DMS153 (cell line): Measurements from ENCODE around the gene ASIP.
"Not testable (repeated sequence)": the region's sequence is repeated elsewhere in the genome, so short reads cannot be mapped to it uniquely, and the experiment has no call there.

Experiments used
- DNase-seq: peaks from one replicate; lab custom pipeline; 2025; lab: John Stamatoyannopoulos, UW

ASIP gene

GRCh38 chr20:34242879-34243278 lies 1.7 kb downstream of the ASIP start:
- no peak for DNase-seq

DNA sequence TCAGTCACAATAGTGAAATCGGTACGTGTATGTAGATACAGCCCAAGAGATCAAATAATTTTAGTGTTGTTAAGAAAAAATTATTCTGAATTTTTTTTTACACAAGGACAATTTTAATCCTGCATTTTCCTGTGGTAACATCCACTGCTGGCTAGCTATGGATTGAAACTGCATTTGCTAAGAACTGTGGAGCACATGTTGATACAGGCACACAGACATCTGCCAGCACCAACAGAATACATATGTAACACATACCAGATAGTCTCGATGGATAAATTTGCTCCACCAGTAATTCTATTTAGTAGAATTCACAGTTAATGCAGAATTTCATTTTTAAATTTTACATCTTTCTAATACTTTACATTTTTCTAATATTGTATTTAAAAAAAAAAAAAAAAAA lies 2.2 kb downstream of the ASIP start:
- DNase-seq: no peak

DNA sequence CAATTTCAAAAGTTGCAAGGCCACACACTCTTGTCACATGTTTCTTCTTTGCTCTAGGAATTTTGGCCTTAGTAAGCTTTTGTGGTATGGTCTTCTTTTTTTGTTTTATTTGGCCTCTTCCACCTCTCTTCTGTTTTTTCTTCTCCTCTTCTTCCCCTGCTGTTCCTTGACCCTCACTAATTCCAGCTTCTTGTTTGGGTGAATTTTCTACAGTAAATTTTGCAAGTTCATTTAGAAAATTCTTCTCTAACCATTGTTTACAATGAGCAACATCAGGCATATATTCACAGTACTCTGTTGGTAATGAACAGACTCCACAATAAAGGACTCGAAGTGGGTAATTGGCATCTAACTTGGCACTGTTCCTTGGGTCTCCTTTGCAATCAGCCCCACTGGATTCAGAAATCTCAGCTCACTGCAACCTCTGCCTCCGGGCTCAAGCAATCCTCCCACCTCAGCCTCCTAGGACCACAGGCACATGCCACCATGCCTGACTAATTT lies 5.0 kb downstream of the ASIP start:
- no peak for DNase-seq

GRCh38 chr20:34249291-34249690 lies 8.1 kb downstream of the ASIP start:
- DNase-seq: no peak

GRCh38 chr20:34250005-34250404 lies 8.8 kb downstream of the ASIP start:
- no peak for DNase-seq

DNA sequence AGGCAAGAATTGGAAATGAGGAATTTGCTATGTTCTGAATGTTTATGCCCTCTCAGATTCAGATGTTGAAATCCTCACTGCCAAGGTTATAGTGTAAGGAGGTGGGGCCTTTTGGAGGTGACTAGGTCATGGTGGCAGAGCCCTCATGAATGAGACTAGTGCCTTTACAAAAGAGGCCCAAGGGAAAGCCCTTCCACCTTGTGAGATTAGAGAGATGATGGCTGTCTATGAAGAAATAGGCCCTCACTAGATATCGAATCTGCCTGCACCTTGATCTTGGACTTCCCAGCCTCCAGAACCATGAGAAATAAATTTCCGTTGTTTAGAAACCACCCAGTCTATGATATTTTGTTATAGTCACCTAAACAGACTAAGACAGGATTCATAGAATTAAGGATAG lies 10.4 kb downstream of the ASIP start:
- no peak for DNase-seq

DNA sequence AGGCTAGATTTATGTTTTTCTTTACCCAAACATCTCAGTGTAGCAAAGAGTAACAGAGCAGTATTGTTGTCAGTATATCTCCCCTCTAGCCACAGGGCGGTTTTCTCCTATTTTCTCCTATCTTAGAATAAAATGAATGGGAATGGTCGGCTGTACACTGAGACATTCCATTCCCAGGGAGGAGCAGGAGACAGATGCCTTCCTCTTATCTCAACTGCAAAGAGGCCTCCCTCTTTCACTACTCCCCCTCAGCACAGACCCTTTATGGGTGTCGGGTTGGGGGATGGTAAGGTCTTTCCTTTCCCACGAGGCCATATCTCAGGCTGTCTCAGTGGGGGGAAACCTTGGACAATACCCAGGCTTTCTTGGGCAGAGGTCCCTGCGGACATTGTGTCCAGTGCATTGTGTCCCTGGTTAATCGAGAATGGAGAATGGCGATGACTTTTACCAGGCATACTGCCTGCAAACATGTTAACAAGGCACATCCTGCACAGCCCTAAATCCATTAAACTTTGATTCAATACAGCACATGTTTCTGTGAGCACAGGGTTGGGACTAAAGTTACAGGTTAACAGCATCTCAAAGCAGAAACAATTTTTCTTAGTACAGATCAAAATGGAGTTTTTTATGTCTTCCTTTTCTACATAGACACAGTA lies 11.3 kb downstream of the ASIP start:
- DNase-seq: not testable (repeated sequence)

DNA sequence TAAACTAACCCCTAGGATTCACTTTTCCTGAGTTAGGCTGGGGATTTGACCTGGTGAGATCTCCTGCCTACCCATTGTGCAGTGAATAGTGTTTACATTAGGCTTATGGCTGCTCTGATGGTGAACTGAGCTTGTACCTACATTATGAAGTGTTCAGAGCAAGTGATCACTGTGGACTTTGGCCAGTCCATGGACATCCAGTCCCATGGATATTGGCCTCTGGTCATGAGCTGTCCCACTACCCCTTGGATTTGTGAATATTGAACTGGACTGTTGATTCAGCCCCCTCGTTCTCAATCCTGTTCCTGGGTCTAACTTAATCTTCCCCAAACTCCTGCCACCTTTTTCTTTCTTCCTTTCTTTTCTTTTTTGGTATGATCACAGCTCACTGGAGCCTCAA lies 13.8 kb downstream of the ASIP start:
- no peak for DNase-seq

GRCh38 chr20:34256629-34257124 lies 15.5 kb downstream of the ASIP start:
- DNase-seq: no peak

DNA sequence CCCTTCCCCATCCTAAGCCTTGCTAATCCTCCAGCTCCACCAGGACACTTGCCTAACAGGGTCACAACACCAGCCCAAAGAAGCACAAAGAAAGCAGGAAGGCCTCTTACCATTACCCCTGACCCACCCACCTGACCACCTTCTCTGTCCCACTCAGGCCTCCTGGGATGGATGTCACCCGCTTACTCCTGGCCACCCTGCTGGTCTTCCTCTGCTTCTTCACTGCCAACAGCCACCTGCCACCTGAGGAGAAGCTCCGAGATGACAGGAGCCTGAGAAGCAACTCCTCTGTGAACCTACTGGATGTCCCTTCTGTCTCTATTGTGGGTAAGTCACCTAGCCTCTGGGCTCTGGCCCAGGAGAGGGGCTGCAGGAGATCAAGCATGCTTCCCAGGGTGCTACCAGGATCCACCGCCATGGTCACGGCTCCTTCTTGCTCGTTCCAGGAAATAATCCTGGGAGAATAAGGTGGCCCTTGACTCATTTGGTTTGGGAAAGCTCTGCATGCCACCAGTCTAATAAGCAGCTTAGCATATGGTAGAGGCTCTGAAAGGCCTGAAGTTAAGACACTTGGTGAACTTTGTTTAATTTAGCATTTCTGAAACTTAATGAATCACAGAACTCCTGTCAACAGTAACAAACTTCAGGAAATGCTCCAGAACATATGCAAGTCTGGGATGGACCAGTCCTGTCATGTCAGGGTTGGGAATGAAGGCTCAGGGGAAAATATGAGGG lies 19.2 kb downstream of the ASIP start:
- DNase-seq: no peak

- DNase-seq: no peak
Observed at GRCh38 chr20:34262488-34263288, 21.5 kb downstream of the ASIP start.

DNA sequence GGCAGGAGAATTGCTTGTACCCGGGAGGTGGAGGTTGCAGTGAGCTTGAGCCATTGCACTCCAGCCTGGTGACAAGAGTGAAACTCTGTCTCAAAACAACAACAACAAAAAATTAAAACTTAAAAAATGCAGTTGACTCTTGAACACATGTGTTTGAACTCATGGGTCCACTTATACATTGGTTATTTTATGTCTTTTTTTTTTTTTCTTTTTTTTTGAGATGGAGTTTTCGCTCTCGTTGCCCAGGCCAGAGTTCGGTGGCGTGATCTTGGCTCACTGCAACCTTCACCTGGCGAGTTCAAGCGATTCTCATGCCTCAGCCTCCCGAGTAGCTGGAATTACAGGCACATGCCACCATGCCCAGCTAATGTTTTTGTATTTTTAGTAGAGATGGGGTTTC lies 22.2 kb downstream of the ASIP start:
- not testable (repeated sequence) for DNase-seq

GRCh38 chr20:34264141-34264540 lies 22.9 kb downstream of the ASIP start:
- no peak for DNase-seq

- no peak for DNase-seq
Observed at GRCh38 chr20:34268145-34268544, 26.9 kb downstream of the ASIP start.

- no peak for DNase-seq
Observed at GRCh38 chr20:34268851-34269636, 27.8 kb downstream of the ASIP start.

- DNase-seq: no peak
Observed at GRCh38 chr20:34269996-34270627, 28.9 kb downstream of the ASIP start.

DNA sequence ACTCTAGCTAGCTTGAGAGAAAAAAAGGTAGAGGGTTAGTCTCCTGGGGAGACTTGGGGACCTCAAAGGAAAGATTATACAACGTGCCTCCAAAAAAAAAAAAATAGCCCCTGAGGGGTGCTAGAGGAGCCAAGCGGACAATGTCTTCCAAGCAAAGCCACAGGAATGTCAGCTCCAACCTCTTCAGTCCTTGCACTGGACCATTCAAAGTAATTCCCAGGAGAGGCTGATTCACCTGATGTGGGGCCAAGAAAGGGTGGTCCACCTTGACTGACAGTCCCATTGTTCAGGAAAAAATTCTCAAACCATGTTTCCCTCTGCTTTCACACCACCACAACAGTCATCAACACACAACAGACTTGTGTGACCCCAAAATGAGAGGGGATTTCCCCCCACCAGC lies 30.7 kb downstream of the ASIP start:
- no peak for DNase-seq

DNA sequence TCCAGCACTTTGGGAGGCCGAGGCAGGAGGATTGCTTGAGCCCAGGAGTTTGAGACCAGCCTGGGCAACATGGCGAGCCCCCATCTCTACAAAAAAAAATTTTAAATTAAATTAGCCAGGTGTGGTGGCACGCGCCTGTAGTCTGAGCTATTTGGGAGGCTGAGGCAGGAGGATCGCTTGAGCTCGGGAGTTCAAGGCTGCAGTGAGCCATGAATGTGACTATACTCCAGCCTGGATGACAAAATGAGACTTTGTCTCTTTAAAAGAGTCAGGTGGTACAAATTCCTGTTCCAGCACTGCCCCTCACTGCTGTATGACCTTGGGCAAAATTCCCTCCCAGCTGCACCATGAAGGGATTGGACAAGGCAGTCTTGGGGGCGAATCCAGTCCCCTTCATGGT lies 33.5 kb downstream of the ASIP start:
- no peak for DNase-seq

DNA sequence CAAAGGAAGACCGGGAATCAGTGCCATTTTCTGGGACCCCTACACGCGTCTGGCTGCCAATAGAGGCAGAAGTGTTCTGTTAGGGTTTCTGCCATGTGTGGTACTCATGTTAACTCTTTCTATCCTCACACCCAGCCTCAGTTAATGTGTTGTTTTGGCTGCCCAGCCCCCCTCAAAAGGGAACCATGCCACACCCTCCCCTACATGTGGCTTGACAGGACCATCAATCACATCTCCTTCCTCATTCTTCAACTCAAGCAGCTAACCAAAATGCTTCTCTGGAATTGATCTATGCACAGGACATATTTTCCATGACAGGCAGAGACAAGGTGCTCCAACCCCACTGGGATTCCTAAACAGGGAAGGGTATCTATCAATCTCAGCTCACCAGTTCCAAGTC lies 40.0 kb downstream of the ASIP start:
- DNase-seq: no peak

GRCh38 chr20:34282041-34282440 lies 40.8 kb downstream of the ASIP start:
- no peak for DNase-seq

DNA sequence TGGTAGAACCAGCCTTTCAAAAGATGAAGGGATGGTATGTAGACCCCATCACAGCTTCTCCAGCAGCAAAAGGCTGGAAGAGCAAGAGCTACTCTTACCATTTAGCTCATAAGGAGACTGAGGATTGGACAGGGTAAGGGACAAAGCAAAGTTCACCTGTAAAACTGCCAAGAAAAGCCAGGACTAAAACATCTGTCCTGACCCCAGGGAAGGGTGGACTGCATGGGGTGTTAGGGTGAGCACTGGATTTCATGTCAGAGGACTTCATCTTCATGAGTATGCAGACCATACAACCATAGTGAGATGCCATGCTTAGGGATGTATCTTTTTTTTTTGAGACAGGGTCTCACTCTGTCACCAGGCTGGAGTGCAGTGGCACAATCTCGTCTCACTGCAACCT lies 42.6 kb downstream of the ASIP start:
- no peak for DNase-seq
